Vagina (tissue), 2 donors: ENCODE data around the gene ITFG2.

Experiments
- CTCF ChIP-seq, 3 experiments: fragments of 450-650 bp in 2 of 3; fragments of 200-600 bp in 1 of 3; sonication (generic) in 1 of 3; IDR thresholded peaks; one replicate each; pipeline ENCODE4 v1.5.1; 2017 to 2019; ENCODE audit warnings: antibody characterized with exemption in 3 of 3, mild to moderate bottlenecking in 2 of 3, moderate library complexity in 2 of 3
- POLR2A ChIP-seq, 2 donors: fragments of 450-650 bp; IDR thresholded peaks; one replicate each; pipeline ENCODE4 v1.6.1; 2017; ENCODE audit warnings: antibody characterized with exemption in 2 of 2, mild to moderate bottlenecking in 2 of 2, moderate library complexity in 2 of 2
- POLR2AphosphoS5 ChIP-seq, 2 donors: sonication (generic); formaldehyde crosslinking; IDR thresholded peaks; one replicate each; pipeline ENCODE4 v1.9.0; 2017; ENCODE audit warnings: antibody characterized with exemption in 2 of 2, mild to moderate bottlenecking in 2 of 2, low read depth in 1 of 2; ENCODE audit not compliant: insufficient read depth in 1 of 2

GRCh38 chr12:2773199-2773875 lies 39.1 kb upstream of the ITFG2 start:
- no peak for TF ChIP-seq CTCF (IDR thresholded peaks at IDR 0.05)
- no peak for TF ChIP-seq POLR2AphosphoS5 (IDR thresholded peaks at IDR 0.05; ENCODE audit: insufficient read depth in 1 of 2, low read depth in 1 of 2)
- no peak for TF ChIP-seq POLR2A (IDR thresholded peaks at IDR 0.05)
